HG03045 (cell line): ENCODE measurements around the gene MGMT.

ENCODE experiments used
- ATAC-seq: cut with Tn5 transposase; IDR thresholded peaks from one replicate; pipeline ENCODE4 v1.9.1; 2021; ENCODE audit warnings: mild to moderate bottlenecking, moderate library complexity; ENCODE audit not compliant: unreplicated experiment

The MGMT gene

GRCh38 chr10:129538236-129538635 is 71.2 kb downstream of the MGMT start:
- ATAC-seq: no peak

GRCh38 chr10:129541200-129541599 is 74.2 kb downstream of the MGMT start:
- no peak for ATAC-seq

GRCh38 chr10:129541748-129542487 is 74.9 kb downstream of the MGMT start:
- no peak for ATAC-seq

DNA sequence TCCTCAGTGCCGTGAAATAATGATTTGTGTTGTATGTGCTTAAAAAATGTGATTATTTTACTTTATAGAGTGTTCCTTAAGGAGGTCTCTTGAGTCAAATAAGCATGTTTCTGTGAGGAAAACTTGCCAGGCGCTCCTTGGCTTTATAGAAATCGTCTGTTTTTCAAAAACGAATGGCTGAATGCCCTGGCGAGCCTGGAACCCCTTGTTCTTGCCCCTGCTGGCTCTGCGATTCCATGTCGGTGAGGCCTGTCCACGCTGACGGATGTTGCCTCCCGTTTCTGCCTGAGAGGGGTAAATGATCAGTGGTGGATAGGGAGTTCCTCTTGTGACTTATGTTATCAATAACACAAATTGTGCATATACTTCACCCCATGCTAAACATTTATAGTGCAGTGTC is 75.5 kb downstream of the MGMT start:
- no peak for ATAC-seq

- no peak for ATAC-seq
Observed at GRCh38 chr10:129544205-129545202, 77.5 kb downstream of the MGMT start.

DNA sequence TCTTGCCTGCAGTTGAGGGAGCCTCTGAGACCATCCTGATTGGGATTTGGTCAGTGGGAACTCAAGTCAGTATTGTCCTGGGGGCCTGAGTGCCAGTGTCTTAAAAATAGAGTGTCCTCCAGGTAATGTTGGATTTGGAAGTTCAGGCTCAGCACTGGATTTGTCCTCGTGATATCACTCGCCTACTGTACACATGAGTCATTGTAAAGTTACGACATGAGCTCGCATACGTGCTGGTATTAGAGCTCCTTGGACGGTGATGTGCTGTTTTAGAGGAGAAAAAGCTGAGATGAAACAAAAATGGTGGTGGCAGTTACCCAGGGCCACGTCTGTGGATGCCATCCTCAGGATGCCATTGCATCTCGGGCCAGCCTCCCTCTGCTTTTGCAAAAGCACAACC is 78.2 kb downstream of the MGMT start:
- no peak for ATAC-seq

- ATAC-seq: no peak
Observed at GRCh38 chr10:129546106-129546505, 79.1 kb downstream of the MGMT start.

- ATAC-seq: no peak
Observed at GRCh38 chr10:129547608-129548007, 80.6 kb downstream of the MGMT start.

GRCh38 chr10:129548600-129548999 is 81.6 kb downstream of the MGMT start:
- ATAC-seq: no peak

DNA sequence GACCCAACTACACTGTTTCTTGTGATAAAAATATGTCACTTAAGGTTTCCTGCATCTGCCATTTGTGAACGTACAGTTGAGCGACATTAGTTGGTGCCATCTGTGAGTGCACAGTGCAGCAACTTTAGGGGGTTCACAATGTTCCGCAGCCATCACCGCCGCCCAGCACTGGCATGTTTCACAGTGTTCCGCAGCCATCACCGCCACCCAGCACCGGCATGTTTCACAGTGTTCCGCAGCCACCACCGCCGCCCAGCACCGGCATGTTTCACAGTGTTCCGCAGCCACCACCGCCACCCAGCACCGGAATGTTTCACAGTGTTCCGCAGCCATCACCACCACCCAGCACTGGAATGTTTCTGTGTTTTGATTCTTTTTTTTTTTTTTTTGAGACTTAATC is 83.0 kb downstream of the MGMT start:
- no peak for ATAC-seq

DNA sequence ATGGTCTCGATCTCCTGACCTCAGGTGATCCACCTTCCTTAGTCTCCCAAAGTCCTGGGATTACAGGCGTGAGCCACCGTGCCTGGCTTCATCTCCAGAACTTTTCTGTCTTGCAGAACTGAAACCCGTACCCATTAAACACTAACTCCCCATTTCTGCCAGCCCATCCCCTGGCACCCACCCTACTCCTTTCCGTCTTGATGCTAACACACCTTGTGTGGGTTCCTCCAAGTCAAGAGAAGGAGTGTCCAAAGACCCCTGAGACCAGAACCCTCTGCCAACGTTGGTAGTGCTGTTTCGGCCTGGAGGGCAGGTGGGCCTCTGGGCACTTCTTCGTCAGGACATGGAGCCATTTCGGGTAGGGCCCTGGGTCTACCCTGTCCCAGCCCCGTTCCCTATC is 83.6 kb downstream of the MGMT start:
- no peak for ATAC-seq

DNA sequence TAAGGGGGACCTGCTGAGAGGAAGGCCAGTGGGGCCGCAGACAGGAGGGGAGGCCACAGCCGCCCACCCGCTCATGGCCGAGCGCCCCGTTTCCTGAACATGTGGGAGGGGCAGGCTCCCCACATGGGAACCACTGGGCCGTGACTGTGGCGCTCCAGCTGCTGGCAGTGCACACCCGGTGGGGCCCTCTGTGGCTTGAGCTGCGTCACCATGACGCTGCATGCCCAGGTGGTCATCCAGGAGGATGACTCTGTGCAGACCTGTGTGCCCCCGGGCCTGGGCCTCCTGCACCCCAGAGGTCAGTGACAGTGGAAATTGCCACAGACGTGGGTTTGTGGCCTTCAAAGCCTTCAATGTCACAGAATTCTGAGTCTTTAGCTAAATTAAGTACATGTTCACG is 85.1 kb downstream of the MGMT start:
- peak; percentile 61 for ATAC-seq

GRCh38 chr10:129553928-129554327 is 86.9 kb downstream of the MGMT start:
- no peak for ATAC-seq

DNA sequence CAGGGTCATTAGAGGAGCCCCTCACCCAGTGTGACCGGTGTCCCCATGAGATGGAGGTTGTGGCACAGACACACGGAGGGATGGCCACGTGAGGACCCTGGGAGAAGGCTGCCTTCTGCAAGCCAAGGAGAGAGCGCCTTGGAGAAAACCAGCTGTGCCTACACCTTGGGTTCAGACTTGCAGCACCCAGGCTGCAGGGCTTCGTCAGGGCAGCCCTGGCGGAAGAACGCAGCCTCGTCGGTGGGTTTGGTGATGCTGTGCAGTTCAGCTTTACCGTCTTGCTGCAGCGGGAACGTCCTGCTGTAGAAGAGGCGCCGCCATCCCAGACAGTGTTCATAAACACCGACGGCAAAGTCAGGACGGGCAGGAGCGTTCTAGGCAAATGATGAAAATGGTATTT is 89.3 kb downstream of the MGMT start:
- ATAC-seq: no peak

- no peak for ATAC-seq
Observed at GRCh38 chr10:129560361-129560760, 93.3 kb downstream of the MGMT start.

- ATAC-seq: no peak
Observed at GRCh38 chr10:129562487-129562886, 95.4 kb downstream of the MGMT start.

- no peak for ATAC-seq
Observed at GRCh38 chr10:129564923-129565322, 97.9 kb downstream of the MGMT start.

GRCh38 chr10:129568583-129569344 is 101.7 kb downstream of the MGMT start:
- no peak for ATAC-seq

GRCh38 chr10:129570185-129570584 is 103.1 kb downstream of the MGMT start:
- no peak for ATAC-seq

DNA sequence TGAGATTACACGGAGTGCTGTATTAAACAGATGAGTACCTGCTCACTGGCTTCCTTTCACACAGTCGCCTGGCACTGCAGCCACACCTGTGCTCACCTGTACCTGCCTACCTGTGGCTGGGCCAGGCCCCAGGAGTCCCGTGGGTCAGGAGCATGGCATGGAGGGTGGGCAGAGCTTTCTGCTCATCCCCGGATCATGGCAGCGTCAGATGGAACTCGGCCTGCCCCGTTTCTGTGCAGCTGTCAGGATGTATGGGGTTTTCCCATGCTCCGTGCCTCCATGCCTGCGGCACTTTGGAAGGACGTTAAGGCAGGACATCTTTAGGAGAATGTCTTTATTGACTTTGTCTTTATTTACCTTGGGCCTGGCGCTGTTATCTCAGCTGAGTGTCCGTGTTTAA is 112.2 kb downstream of the MGMT start:
- no peak for ATAC-seq

- no peak for ATAC-seq
Observed at GRCh38 chr10:129580010-129580409, 113.0 kb downstream of the MGMT start.
